ENCODE results near the gene WDR18.

Gene WDR18

DNA sequence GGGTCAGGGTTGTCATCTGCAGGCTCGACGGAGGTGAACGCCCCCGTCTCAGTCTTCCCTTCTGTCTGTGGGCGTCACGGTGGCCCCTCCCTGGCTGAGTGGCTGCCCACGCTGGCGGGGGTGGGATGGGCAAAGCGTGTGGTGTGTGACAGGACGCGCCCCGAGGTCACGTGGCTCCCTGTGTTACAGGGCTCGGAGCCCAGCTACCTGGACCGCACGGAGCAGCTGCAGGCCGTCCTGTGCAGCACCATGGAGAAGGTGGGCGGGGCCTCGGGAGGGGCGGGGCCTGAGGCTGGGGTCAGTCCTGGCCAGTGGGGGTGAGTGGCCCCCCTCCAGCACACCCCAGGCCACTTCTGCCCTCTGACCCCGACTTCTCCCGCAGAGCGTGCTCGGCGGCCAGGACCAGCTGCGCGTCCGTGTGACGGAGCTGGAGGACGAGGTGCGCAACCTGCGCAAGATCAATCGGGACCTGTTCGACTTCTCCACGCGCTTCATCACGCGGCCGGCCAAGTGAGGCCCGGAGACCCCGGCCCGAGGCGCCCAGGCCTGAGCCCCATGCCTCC is 9.8 kb downstream of the WDR18 start:
- DNase-seq: no peak

DNA sequence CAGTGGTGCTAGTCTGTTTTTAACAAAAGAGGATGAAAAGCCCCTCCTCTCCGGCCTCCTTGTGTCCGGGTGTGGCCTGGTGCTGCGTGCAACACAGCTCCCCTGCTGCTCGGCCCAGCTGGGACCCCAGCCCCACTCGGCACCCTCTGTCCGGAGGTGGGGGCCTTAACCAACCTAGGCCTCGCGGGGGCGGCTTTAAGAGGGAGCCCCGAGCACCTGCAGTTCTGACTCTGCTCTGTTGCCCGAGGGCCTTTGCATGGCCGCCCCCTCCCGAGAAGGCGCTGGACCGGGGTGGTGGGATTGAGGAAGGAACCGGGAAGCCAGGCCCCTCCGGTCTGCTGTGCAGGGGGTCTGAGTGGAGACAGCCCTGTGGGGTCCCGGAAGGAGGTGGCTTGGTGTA is 10.4 kb downstream of the WDR18 start:
- no peak for DNase-seq

DNA sequence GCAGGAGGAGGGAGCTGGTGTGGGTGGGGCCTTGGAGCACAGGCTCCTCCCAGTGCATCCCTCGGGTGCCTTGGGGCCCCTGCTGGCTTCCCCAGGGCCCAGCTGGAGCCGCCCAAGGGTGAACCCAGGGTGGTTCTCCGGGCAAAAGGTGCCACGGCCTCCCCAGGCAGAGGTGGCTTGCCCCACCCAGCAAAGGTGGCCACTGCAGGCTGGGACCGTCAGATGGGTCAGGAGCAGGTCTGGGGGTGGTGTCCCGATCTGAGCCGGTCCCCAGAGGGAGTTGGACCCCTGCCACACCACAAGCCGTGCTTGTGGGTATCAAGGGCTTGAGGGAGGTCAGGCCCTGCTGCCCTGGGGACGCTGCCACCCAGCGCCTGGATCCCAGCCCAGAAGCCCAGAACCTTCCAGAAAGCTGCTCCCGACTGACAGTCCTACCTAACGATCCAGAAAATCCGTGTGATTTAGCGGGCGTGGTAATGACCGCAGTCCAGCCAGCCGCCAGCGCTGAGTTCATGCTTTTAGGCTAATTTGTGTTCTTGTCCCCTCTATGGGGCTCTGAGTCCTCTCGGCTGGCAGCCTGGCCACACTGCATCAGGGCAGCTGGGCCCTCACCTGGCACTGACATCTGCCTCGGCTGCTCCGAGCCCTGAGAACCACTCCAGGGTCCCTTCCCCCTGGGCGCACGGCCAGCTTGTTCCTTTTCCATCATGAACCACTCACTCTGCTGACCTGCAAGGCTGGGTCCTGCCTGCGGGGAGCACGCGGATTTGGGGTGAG is 11.1 kb downstream of the WDR18 start:
- DNase-seq: no peak

DNA sequence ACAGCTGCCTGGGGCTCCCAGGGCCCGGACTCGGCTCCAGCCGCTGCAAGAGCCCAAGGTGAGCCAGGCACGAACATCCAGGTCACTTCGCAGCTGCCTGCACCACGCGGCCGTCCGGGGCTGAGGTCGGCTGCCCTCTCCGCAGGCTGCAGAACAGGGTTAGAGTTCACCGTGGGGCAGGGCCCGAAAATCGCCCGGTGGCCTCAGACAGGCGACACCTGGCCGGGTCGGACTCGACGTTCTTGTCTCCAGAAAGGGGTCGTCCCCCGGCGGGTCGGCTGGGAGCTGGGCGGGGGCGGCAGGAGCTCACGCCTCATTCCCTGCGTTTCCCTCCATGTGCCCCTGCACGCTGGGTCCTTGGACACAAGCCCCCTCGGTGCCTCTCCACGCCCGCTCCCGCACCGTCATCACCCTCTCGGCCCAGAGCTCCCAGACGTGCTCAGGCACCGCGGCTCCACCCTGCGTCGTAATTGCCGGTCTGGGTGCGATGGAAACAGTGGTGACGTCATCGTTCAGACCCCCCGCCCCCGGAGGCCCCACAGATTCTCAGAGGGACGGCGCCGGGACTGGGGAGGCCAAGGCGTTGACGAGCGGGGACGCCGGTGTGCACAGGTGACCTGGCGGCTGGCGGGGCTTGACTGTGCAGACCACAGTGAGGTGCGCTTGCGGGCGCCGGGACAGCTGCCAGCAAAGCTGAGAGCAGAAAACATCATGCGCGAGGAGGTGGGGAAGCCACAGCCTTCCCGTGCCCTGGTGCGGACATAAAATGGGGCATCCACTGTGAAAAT is 12.1 kb downstream of the WDR18 start:
- peak; percentile 87 for DNase-seq

DNA sequence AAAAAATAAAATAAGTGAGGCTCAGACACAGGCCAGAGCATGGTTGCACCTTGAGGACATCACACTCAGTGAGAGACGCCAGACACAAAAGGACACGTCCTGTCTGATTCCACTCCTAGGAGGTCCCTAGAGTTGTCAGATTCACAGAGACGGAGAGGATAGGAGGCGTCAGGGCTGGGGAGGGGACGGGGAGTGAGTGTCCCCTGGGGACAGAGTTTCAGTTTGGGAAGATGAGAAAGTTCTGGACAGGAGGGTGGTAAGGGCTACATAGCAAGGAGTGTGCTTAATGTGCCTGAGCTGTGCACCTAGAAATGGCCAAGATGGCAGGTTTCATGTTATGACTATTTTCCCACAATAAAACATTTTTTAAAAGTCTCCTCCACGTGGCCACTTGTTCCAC is 13.9 kb downstream of the WDR18 start:
- no peak for DNase-seq

DNA sequence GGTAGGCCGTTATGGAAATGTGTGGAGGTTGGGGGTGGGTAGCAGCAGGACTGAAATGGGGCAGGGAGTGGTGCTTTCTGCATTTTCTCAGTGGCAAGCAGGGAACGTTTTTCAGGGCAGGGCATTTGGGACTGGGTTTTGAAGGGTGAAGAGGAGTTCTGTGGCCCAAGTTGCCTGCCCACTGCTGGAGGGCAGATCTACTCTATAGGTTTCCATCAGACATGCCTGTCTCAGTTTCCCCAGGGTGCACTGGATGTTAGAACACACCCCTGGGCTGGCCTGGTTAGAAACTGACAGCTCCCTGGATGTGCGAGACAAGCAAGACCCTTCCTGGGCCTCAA is 15.2 kb downstream of the WDR18 start:
- DNase-seq: no peak

DNA sequence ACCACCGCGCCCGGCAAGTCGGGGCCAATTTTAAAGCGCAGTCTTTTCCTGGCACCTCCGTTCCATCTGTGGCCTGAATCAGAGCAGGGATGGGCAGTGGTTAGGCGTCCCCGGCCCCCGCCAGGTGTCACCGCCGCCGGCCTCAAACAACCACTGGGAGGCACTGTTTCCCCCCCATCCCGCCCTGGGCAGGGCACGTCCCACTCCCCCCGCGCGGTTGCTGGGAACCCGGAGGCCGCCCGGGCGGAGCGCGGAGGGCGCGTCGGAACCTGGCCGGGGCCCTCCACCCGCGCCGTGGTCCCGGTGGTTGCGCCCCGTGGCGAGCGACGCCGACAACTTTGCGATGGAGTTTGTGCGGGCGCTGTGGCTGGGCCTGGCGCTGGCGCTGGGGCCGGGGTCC is 15.9 kb downstream of the WDR18 start, which contains the start of gene GRIN3B:
TSS of gene GRIN3B (plus strand) at position 325 of the 400 bp plus-strand sequence. CDS start at position 344, 19 bp downstream.
- DNase-seq: peak; percentile 77

DNA sequence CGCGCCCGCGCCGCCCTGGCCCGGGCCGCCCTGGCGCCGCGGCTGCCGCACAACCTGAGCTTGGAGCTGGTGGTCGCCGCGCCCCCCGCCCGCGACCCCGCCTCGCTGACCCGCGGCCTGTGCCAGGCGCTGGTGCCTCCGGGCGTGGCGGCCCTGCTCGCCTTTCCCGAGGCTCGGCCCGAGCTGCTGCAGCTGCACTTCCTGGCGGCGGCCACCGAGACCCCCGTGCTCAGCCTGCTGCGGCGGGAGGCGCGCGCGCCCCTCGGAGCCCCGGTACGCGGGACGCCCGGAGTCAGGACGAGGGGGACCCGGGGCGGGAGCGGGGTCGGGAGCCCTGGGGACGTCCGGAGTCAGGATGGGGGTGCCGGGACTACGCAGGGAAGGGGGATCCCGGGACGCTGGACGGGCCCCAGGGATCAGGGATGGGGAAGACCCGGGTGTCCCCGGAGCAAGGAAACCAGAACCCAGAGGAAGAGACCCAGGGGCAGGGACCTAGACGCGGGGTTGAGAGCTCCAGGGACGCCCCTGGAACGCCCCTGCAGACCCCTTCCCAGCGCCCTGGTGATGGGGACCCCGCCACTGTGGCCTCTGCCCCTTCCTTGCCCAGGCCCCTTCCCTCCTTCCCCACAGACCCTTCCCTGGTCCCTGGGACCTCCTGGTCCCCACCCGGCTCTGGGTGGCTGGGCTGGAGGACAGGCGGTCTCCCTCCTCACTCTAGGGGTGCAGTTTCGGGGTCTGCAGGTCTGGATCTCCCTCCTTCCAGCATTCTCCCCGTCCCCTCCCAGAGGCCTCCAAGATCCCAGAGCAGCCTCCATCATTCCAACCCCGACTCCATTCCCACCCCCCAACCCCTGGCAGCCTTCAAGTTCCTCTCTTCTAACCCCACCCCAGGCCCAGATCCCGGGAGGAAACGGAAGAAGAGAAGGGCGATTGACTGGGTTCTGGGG is 16.7 kb downstream of the WDR18 start:
- DNase-seq: no peak

DNA sequence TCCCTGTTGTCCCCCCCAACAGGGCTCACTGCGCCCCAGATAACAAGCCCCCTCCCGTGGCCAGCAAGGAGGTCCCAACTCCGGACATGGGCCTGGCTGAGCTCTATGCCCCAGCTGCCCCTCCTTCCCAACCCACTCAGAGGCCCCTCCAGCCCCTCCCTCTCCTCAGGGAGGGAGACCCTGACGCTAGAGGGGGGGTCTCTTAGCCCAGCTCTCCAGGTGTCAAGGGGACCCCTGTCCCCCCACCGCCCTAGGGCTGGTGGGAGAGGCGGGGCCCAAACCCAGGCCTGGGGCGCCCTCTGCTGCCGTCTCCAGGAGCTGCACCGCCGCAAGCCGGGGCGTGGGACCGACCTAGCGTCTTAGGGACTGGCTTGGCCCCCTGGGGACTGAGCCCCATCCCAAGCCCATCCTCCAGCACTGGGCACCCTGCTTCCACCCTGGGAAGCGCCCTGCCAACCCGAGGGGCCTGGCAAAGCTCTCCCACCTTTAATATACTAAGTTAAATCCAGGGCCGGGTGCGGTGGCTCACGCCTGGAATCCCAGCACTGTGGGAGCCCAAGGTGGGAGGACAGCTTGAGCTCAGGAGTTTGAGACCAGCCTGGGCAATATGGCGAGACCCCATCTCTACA is 17.5 kb downstream of the WDR18 start:
- DNase-seq: peak; percentile 65

DNA sequence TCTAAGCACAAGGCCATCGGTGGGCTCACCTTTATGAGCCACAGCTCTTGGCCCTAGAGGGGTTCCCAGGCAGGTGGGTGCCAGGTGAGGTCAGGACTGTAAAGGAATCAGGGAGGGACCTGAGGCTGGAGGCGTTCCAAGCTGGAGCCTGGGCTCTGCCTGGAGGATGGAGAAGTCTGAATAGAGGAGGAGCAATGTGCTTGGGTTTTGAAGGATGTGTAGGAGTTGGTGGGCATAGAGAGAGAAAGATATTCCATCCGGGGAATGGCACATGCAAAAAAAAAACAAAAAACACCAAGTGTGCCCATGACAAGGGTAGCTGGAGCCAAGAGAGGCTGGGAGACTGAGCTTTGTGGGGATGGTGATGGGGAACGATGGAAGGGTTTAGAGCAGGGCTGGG is 18.5 kb downstream of the WDR18 start:
- no peak for DNase-seq

DNA sequence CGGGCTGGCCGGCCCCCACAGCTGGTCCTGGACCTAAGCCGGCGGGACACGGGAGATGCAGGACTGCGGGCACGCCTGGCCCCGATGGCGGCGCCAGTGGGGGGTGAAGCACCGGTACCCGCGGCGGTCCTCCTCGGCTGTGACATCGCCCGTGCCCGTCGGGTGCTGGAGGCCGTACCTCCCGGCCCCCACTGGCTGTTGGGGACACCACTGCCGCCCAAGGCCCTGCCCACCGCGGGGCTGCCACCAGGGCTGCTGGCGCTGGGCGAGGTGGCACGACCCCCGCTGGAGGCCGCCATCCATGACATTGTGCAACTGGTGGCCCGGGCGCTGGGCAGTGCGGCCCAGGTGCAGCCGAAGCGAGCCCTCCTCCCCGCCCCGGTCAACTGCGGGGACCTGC is 19.1 kb downstream of the WDR18 start:
- DNase-seq: no peak

DNA sequence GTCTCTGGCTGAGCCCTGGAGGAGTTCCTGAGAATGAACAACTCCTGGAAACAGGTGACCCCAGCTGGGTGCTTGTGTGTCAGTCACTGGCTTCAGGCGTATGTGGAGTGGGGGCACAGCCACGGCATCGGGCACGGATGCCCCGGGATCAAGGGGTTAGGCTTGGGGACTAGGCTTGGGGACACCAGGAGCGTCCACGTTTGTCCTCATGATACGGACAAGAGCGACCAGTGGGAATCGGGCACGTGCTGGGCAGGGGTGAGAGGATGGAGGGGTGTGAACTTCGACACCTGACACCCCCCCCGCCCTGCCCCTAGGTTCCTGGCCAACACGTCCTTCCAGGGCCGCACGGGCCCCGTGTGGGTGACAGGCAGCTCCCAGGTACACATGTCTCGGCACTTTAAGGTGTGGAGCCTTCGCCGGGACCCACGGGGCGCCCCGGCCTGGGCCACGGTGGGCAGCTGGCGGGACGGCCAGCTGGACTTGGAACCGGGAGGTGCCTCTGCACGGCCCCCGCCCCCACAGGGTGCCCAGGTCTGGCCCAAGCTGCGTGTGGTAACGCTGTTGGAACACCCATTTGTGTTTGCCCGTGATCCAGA is 20.2 kb downstream of the WDR18 start:
- no peak for DNase-seq

DNA sequence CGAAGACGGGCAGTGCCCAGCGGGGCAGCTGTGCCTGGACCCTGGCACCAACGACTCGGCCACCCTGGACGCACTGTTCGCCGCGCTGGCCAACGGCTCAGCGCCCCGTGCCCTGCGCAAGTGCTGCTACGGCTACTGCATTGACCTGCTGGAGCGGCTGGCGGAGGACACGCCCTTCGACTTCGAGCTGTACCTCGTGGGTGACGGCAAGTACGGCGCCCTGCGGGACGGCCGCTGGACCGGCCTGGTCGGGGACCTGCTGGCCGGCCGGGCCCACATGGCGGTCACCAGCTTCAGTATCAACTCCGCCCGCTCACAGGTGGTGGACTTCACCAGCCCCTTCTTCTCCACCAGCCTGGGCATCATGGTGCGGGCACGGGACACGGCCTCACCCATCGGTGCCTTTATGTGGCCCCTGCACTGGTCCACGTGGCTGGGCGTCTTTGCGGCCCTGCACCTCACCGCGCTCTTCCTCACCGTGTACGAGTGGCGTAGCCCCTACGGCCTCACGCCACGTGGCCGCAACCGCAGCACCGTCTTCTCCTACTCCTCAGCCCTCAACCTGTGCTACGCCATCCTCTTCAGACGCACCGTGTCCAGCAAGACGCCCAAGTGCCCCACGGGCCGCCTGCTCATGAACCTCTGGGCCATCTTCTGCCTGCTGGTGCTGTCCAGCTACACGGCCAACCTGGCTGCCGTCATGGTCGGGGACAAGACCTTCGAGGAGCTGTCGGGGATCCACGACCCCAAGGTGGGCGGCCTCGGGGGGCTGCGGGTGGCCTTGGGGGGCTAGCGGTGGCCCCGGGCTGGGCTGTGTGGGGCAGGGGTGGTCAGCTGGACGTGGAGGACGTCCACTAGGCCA is 20.9 kb downstream of the WDR18 start:
- no peak for DNase-seq

DNA sequence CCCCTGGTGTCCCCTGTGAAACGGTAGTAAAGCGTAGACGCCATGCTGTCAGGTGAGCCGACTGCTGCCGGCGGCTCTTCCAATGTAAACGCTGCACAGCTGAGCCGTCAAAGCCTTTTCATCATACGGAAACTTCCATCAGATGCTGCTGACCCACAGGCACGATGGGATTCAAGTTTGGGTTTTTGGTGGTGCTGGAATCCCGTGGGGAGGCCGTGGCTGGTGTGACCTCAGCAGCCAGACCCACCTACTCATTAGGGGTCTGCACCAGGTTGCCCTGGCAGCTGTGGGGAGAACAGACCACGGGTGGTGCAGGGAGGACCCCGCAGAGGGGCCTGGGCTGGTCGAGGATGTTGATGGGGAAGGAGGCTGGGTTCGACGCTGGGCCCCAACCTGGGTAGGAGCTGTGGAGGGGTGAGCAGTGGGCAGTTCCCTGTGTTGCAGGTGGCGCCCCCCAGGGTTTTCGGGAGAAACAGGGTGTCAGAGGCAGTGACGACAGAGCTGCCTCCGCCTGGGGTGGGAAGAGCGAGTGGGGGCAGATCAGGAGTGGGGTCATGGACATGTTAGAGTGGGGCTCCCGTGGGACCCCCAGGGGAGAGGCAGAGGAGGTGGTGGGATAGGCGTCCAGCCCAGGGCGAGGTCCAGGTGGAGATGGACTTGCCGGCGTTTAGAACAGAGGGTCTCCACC is 22.7 kb downstream of the WDR18 start:
- no peak for DNase-seq

DNA sequence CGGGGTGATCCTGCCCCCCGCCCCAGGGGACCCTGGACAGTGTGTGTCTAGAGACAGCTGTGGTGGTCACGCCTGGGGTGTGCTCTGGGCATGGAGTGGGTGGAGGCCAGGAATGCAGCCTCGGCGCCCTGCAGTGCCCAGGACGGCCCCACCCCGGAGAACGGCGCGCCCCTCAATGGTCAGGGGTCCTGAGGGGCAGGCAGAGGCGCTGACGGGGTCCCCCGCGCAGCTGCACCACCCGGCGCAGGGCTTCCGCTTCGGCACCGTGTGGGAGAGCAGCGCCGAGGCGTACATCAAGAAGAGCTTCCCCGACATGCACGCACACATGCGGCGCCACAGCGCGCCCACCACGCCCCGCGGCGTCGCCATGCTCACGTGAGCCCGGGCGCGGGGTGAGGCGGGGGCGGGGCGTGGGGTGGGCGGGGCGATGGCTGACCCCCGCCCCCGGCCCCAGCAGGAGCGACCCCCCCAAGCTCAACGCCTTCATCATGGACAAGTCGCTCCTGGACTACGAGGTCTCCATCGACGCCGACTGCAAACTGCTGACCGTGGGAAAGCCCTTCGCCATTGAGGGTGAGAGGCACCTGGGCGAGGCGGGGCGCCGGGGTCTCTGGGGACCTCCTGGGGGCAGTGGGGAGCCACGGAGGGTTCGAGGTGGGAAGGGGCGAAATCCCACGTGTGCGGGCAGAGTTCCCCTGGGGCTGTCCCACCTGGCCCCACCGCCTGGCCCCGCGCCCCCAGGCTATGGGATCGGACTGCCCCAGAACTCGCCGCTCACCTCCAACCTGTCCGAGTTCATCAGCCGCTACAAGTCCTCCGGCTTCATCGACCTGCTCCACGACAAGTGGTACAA is 23.5 kb downstream of the WDR18 start:
- DNase-seq: no peak

DNA sequence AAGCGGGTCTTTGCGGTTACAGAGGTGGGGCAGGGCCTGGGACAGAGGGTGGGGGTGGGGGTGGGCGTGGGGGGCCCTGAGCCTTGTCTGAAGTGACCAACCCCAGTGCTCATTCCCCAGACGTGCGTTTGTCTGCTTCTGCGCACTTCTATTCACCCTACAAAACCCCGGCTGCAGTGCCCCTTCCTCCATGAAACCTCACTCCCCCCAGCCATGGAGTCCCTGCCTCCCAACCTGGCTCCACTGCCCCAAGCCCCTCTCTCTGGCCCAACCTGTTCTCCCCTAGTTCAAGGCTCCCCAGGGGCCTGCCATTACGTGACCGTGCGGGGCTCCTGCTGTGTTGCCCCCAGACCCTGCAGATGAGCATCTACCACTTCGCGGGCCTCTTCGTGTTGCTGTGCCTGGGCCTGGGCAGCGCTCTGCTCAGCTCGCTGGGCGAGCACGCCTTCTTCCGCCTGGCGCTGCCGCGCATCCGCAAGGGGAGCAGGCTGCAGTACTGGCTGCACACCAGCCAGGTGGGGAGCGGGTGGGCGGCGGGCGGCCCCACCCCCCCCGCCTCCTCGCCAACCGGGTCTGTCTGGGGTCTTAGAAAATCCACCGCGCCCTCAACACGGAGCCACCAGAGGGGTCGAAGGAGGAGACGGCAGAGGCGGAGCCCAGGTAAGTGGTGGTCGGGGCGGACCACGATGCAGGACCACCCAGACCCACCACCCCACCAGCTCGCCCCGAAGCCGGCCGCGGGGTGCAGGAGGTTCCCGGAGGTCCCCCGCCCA is 24.3 kb downstream of the WDR18 start:
- no peak for DNase-seq

DNA sequence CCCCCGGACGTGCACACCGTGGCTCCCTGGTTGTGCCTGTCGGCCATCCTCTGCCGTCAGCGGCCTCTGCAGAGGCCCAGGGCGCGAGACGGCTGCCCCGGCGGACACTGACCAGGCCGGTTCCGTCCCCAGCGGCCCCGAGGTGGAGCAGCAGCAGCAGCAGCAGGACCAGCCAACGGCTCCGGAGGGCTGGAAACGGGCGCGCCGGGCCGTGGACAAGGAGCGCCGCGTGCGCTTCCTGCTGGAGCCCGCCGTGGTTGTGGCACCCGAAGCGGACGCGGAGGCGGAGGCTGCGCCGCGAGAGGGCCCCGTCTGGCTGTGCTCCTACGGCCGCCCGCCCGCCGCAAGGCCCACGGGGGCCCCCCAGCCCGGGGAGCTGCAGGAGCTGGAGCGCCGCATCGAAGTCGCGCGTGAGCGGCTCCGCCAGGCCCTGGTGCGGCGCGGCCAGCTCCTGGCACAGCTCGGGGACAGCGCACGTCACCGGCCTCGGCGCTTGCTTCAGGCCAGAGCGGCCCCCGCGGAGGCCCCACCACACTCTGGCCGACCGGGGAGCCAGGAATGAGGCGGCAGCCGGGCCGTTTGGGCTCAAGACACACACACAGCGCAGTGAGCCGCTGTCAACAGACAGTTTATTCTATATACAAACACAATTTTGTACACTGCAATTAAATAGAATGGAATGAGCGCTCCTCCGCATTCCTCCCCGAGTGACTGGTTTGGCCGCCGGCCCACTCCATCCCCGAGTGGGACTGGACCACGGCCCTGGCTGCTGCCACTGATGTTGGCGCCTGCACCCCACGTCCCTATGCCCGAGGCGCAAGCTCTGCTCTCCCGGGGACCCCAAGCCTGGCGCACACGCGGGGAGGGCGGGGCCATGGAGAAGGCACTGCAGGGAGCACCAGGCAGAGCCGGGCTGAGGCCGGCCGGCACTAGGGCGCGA is 25.2 kb downstream of the WDR18 start:
- DNase-seq: no peak

Measured in NCI-H69 (cell line).